ENCODE data around the gene CRYZL1. TPM values are rescaled to one million over a fixed set of nuclear protein-coding genes. Genes with fewer than 3 reads are reported as not detected.
"Not testable (repeated sequence)": the region's sequence is repeated elsewhere in the genome, so short reads cannot be mapped to it uniquely, and the experiment has no call there.

Gene CRYZL1
- 25.6 and 34.8 TPM in 2 replicates for total RNA-seq

GRCh38 chr21:33641352-33642026, at the start of gene CRYZL1:
CRYZL1 (minus strand) TSS chr21:33641741; CDS start chr21:33631551, 10,190 bp downstream.
- H3K4me3 Mint-ChIP-seq: peak within 1 kb of the TSS; percentile 89
- H3K4me1 Mint-ChIP-seq (ENCODE audit: low read depth): peaks cover 14% of the 10 kb centered on the region
- DNase-seq (ENCODE audit: low spot score): peak; percentile 100
- H3K27ac Mint-ChIP-seq: peak within 1 kb of the TSS; percentile 96
- no peaks in the 10 kb centered on the region for H3K9me3 Mint-ChIP-seq
- peaks cover 23% of the 10 kb centered on the region for H3K27me3 Mint-ChIP-seq (ENCODE audit: insufficient read depth)
- intact Hi-C loops (cut with micrococcal nuclease): loop anchor here (1.0 to 10.0 kb wide), 13 partner anchors 36 to 976 kb away; partner anchors contain the start of genes ATP5PO, DNAJC28, DONSON and GART
- H3K36me3 Mint-ChIP-seq (ENCODE audit: low read depth): peaks cover 4% of the 10 kb centered on the region

GRCh38 chr21:33690874-33691273, 49.3 kb upstream of the CRYZL1 start:
- Mint-ChIP-seq H3K27me3 (ENCODE audit: insufficient read depth) (peaks cover 3% of the 10 kb centered on the region), H3K4me3 (no peak overlapping the region), H3K36me3 (ENCODE audit: low read depth) (no peaks in the 10 kb centered on the region), H3K9me3 (no peaks in the 10 kb centered on the region), H3K4me1 (ENCODE audit: low read depth) (no peaks in the 10 kb centered on the region), H3K27ac (no peak overlapping the region)
- DNase-seq (ENCODE audit: low spot score): no peak
- intact Hi-C loops (cut with micrococcal nuclease): no loop called here

GRCh38 chr21:33688353-33688752, 46.8 kb upstream of the CRYZL1 start:
- no peak for DNase-seq (ENCODE audit: low spot score)
- H3K9me3 Mint-ChIP-seq: no peaks in the 10 kb centered on the region
- H3K4me1 Mint-ChIP-seq (ENCODE audit: low read depth): no peaks in the 10 kb centered on the region
- intact Hi-C loops (cut with micrococcal nuclease): no loop called here
- no peak overlapping the region for H3K27ac Mint-ChIP-seq
- no peaks in the 10 kb centered on the region for H3K36me3 Mint-ChIP-seq (ENCODE audit: low read depth)
- H3K4me3 Mint-ChIP-seq: no peak overlapping the region
- peaks cover 16% of the 10 kb centered on the region for H3K27me3 Mint-ChIP-seq (ENCODE audit: insufficient read depth)

- no peaks in the 10 kb centered on the region for H3K9me3 Mint-ChIP-seq
- H3K27ac Mint-ChIP-seq: no peak overlapping the region
- H3K27me3 Mint-ChIP-seq (ENCODE audit: insufficient read depth): peaks cover 15% of the 10 kb centered on the region
- intact Hi-C loops (cut with micrococcal nuclease): no loop called here
- H3K4me3 Mint-ChIP-seq: no peak overlapping the region
- DNase-seq (ENCODE audit: low spot score): no peak
- no peaks in the 10 kb centered on the region for H3K4me1 Mint-ChIP-seq (ENCODE audit: low read depth)
- H3K36me3 Mint-ChIP-seq (ENCODE audit: low read depth): no peaks in the 10 kb centered on the region
Observed at GRCh38 chr21:33687634-33688033, 46.1 kb upstream of the CRYZL1 start.

- Mint-ChIP-seq H3K27me3 (ENCODE audit: insufficient read depth) (peaks cover 15% of the 10 kb centered on the region), H3K4me3 (no peak overlapping the region), H3K4me1 (ENCODE audit: low read depth) (no peaks in the 10 kb centered on the region), H3K9me3 (no peaks in the 10 kb centered on the region), H3K36me3 (ENCODE audit: low read depth) (no peaks in the 10 kb centered on the region), H3K27ac (no peak overlapping the region)
- intact Hi-C loops (cut with micrococcal nuclease): no loop called here
- no peak for DNase-seq (ENCODE audit: low spot score)
Observed at GRCh38 chr21:33686386-33686785, 44.8 kb upstream of the CRYZL1 start.

- no peak for DNase-seq (ENCODE audit: low spot score)
- H3K27me3 Mint-ChIP-seq (ENCODE audit: insufficient read depth): peaks cover 15% of the 10 kb centered on the region
- no peaks in the 10 kb centered on the region for H3K36me3 Mint-ChIP-seq (ENCODE audit: low read depth)
- H3K9me3 Mint-ChIP-seq: no peaks in the 10 kb centered on the region
- intact Hi-C loops (cut with micrococcal nuclease): no loop called here
- H3K27ac Mint-ChIP-seq: no peak overlapping the region
- H3K4me1 Mint-ChIP-seq (ENCODE audit: low read depth): no peaks in the 10 kb centered on the region
- no peak overlapping the region for H3K4me3 Mint-ChIP-seq
Observed at GRCh38 chr21:33685613-33686197, 44.2 kb upstream of the CRYZL1 start.

- Mint-ChIP-seq H3K27me3 (ENCODE audit: insufficient read depth) (peaks cover 15% of the 10 kb centered on the region), H3K9me3 (no peaks in the 10 kb centered on the region), H3K36me3 (ENCODE audit: low read depth) (no peaks in the 10 kb centered on the region), H3K4me1 (ENCODE audit: low read depth) (no peaks in the 10 kb centered on the region), H3K27ac (no peak overlapping the region), H3K4me3 (no peak overlapping the region)
- intact Hi-C loops (cut with micrococcal nuclease): no loop called here
- no peak for DNase-seq (ENCODE audit: low spot score)
Observed at GRCh38 chr21:33684923-33685560, 43.5 kb upstream of the CRYZL1 start.

GRCh38 chr21:33684068-33684467, 42.5 kb upstream of the CRYZL1 start:
- no peak overlapping the region for H3K27ac Mint-ChIP-seq
- H3K9me3 Mint-ChIP-seq: no peaks in the 10 kb centered on the region
- no peaks in the 10 kb centered on the region for H3K36me3 Mint-ChIP-seq (ENCODE audit: low read depth)
- no peak for DNase-seq (ENCODE audit: low spot score)
- H3K4me3 Mint-ChIP-seq: no peak overlapping the region
- intact Hi-C loops (cut with micrococcal nuclease): no loop called here
- H3K27me3 Mint-ChIP-seq (ENCODE audit: insufficient read depth): peaks cover 15% of the 10 kb centered on the region
- no peaks in the 10 kb centered on the region for H3K4me1 Mint-ChIP-seq (ENCODE audit: low read depth)

- intact Hi-C loops (cut with micrococcal nuclease): no loop called here
- Mint-ChIP-seq H3K27me3 (ENCODE audit: insufficient read depth) (peaks cover 13% of the 10 kb centered on the region), H3K4me1 (ENCODE audit: low read depth) (no peaks in the 10 kb centered on the region), H3K4me3 (no peak overlapping the region), H3K27ac (no peak overlapping the region), H3K36me3 (ENCODE audit: low read depth) (no peaks in the 10 kb centered on the region), H3K9me3 (no peaks in the 10 kb centered on the region)
- DNase-seq (ENCODE audit: low spot score): no peak
Observed at GRCh38 chr21:33682992-33683627, 41.6 kb upstream of the CRYZL1 start.

GRCh38 chr21:33680870-33681269, 39.3 kb upstream of the CRYZL1 start:
- Mint-ChIP-seq H3K4me3 (no peak overlapping the region), H3K27ac (no peak overlapping the region), H3K4me1 (ENCODE audit: low read depth) (no peaks in the 10 kb centered on the region), H3K27me3 (ENCODE audit: insufficient read depth) (peaks cover 13% of the 10 kb centered on the region), H3K36me3 (ENCODE audit: low read depth) (no peaks in the 10 kb centered on the region), H3K9me3 (no peaks in the 10 kb centered on the region)
- intact Hi-C loops (cut with micrococcal nuclease): no loop called here
- DNase-seq (ENCODE audit: low spot score): no peak

- no peak overlapping the region for H3K4me3 Mint-ChIP-seq
- no peak for DNase-seq (ENCODE audit: low spot score)
- H3K4me1 Mint-ChIP-seq (ENCODE audit: low read depth): no peaks in the 10 kb centered on the region
- no peaks in the 10 kb centered on the region for H3K9me3 Mint-ChIP-seq
- H3K27me3 Mint-ChIP-seq (ENCODE audit: insufficient read depth): peaks cover 6% of the 10 kb centered on the region
- intact Hi-C loops (cut with micrococcal nuclease): no loop called here
- no peak overlapping the region for H3K27ac Mint-ChIP-seq
- no peaks in the 10 kb centered on the region for H3K36me3 Mint-ChIP-seq (ENCODE audit: low read depth)
Observed at GRCh38 chr21:33677450-33677849, 35.9 kb upstream of the CRYZL1 start.

- H3K27ac Mint-ChIP-seq; DNase-seq (ENCODE audit: low spot score); H3K4me3 Mint-ChIP-seq; H3K9me3 Mint-ChIP-seq; intact Hi-C loops (cut with micrococcal nuclease); H3K27me3 Mint-ChIP-seq (ENCODE audit: insufficient read depth); H3K36me3 Mint-ChIP-seq (ENCODE audit: low read depth); H3K4me1 Mint-ChIP-seq (ENCODE audit: low read depth): not testable (repeated sequence)
Observed at GRCh38 chr21:33676666-33677065, 35.1 kb upstream of the CRYZL1 start.

- peaks cover 8% of the 10 kb centered on the region for H3K27me3 Mint-ChIP-seq (ENCODE audit: insufficient read depth)
- DNase-seq (ENCODE audit: low spot score): no peak
- no peaks in the 10 kb centered on the region for H3K36me3 Mint-ChIP-seq (ENCODE audit: low read depth)
- H3K27ac Mint-ChIP-seq: no peak overlapping the region
- H3K4me3 Mint-ChIP-seq: no peak overlapping the region
- no peaks in the 10 kb centered on the region for H3K4me1 Mint-ChIP-seq (ENCODE audit: low read depth)
- intact Hi-C loops (cut with micrococcal nuclease): no loop called here
- no peaks in the 10 kb centered on the region for H3K9me3 Mint-ChIP-seq
Observed at GRCh38 chr21:33674226-33674625, 32.7 kb upstream of the CRYZL1 start.
